Ammon's horn (tissue), 1 donor: ENCODE data around the gene GABRG3.

Experiments used
- DNase-seq: peaks from one replicate; pipeline ENCODE4 v3.0.0-alpha.2; 2016; ENCODE audit warnings: low spot score

GABRG3 gene

GRCh38 chr15:27509014-27509413, 538.0 kb downstream of the GABRG3 start:
- DNase-seq, result no peak

DNA sequence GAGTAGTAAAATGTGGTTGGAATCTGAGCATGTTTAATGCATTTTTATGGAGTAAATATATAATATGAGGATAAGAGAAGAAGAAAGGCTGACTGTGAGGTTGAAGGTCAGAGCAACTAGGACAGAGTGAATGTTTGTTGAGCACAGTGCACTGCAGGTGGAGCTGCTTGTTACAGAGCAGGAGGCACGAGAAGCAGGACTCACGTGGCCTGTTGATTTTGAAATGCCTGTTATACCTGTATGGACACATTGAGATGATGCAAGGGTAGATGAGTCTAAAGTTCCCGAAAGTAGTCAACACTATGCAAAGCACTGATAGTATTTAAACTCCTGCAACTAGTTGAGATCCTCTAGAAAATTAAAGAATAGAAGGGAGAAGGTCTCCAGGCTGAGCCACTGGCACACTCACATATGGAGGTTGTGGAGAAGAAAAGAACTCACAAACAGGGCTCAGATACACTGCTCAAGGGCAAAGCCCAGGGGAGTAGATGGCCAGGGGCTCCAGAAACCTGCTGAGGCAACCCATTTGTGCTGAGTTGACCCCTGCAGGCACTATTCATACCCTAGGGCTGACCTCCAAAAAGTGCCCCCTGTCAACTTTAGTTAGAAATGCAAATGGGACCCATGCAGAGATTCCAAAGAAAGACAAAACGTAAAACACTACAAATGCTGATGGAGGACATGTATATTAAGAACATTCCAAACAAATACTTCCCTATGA, 541.5 kb downstream of the GABRG3 start:
- no peak for DNase-seq

- no peak for DNase-seq
Observed at GRCh38 chr15:27514526-27514925, 543.5 kb downstream of the GABRG3 start.

- DNase-seq, result no peak
Observed at GRCh38 chr15:27527490-27528067, 556.6 kb downstream of the GABRG3 start.

GRCh38 chr15:27529399-27529798, 558.4 kb downstream of the GABRG3 start:
- no peak for DNase-seq

DNA sequence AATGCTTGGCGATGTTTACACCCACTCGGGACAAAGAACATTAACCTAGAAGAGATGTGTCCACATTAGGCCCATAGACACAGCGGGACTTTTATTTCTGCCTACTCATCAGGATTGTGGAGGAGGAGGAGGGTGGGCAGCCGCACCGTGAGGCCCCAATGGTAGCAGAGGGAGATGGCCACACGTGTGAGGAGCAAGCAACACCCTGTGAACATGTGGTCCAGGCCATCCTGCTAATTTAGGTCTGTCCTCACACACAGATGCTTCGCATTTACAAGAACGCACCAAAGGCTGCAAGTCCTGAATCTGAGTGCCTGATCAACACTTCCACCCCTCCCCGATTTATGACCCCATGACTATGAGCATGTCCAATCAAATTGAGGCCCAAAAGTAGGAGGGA, 560.0 kb downstream of the GABRG3 start:
- no peak for DNase-seq

GRCh38 chr15:27532358-27532757, 561.4 kb downstream of the GABRG3 start:
- no peak for DNase-seq

DNA sequence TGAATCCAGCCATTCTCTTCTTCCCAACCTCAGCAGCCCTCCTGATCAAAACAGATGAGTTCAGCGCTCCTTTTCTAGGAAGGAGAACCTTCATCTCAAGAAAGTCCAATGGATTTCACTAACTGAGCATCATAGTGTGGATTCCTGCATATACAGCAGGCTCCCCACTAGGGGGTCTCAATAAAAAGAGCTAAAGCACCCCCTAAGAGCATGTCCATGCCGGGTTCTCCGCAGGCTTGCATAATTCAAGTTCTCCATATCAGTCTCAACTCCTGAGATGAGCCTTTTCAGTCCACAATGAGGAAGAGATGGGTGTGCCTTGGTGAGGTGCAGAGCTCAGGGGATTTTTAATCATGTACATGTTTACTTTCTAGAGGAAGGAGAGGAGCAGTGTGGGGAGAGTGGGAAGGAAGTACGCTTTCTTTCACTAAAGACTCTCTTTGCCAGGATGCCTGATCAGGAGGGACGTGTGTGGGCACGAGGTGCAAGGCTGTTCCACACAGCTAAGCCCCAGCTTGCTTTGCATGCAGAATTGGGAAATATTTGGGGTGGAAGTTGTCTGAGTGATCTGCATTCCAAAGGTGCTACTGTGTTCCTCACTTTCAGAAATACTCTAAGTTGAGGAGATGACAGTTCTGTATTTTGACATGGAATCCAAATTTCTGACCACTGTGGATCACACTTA, 564.6 kb downstream of the GABRG3 start:
- DNase-seq, result no peak

DNA sequence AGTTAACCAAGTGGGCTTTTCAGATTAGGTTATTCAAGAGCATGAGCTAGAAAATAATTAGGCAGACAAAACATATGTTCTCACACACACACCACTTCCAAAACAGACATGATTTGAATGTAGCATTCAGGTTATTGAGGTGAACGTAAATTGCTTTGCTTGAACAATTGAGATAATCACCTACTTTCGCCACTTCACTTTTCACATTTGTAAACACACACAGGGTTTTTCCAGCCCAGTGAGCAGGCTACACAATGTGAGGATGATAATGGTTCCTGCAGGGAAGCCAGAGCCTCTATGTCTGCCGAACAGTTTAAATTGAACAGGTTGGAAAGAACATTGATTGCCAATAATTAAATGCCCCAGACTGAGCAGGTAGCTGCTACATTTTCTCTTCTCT, 567.3 kb downstream of the GABRG3 start:
- DNase-seq, result no peak

DNA sequence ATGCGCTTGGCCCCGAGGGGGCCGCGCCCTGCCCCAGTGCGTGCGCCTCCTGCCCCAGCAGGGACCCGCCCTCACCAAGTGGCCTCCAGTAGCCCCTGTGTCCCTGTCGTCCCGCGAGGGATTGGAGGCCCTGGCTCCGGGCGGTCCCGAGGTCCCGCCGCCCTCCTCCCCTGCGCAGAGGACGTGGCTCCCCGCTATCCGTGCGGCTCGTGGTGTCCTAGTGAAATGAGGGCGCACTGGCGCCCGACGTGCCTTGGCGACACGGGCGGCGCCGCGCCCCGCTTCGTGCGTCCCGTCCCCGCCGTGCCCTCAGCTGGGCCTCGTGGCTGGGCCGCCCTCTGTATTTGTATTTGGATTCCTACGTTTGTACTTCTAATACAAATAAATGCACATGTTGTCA, 570.6 kb downstream of the GABRG3 start:
- no peak for DNase-seq

DNA sequence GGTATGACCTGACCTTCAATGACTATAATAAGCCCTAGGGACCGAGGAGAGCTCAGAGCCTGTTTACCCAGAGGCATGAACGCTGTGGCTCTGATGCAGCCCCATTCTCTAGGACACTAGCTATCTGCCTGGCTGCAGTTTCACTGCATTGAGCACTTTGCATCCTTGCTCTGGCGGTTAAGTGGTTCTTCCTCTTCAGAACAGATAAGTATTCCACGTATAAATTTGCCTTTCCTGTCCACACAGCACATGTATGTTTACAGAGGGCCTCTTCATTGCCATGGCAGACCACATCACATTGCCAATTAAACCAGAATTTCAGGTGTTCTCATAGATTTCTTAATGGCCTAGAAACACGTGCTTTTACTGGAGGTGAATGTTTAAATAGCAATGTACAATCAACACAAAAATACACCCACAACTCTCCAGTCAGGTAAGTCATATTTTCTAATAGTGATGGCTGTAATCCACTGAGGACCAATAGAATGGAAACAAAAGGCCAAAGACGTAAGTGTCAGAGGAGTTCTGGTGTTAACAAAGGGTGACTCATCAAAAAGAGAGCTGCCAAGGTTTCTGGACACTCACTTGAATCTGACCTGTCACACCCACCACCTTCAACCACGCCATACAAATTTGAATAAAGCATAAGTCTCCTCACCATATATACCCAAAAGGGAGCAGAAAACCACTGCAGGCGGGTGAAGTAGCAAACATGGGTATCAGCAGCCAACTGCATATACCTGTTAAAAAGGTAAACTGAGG, 574.7 kb downstream of the GABRG3 start:
- no peak for DNase-seq

DNA sequence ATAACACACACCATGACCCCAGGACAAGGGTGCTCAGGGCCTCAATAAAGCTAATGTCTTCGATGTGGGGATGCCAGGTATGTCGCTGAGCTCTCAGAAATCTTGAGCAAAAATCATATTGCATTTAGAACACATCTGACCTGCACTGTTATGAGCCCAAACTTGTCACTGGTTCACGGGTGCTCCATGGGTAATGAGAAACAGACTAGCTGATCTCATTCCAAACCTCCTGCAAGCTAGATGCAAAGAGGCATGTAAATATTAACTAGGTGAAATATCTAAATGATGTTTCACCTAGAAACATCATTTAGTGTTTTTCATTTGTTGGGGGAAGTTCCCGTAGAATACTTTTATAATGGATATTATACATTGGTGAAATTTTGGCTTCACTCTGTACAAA, 578.8 kb downstream of the GABRG3 start:
- no peak for DNase-seq

- no peak for DNase-seq
Observed at GRCh38 chr15:27550635-27551034, 579.7 kb downstream of the GABRG3 start.

- no peak for DNase-seq
Observed at GRCh38 chr15:27561816-27562215, 590.8 kb downstream of the GABRG3 start.

DNA sequence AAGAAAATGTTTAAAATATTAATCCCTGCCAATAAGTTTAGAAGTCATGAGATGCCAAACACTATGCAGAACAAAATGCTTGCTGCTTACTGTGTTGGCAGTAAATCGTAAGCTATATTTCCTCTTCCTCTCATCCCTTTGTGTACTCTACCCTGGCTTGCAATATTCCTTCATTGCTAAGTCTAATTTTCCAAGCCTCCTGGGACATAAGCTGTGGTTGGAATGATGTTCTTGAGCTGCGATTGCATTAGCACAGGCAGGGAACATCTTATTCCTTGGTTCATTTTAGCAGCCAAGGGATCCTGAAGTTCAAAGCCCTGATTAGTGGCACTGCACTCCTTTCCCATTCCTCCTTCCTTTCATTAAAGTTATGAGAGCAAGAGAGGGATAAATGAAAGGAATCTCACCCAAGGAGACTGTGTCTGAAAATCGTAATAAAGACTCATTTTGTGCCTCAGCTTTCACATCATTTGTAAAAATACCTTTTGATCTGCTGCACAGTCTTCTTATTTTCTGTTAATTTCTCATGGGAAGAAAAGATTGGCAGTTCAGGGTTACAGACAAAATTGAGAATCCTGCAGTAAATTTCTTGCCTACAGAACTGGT, 592.9 kb downstream of the GABRG3 start:
- DNase-seq, result no peak

GRCh38 chr15:27564656-27565055, 593.7 kb downstream of the GABRG3 start:
- no peak for DNase-seq

DNA sequence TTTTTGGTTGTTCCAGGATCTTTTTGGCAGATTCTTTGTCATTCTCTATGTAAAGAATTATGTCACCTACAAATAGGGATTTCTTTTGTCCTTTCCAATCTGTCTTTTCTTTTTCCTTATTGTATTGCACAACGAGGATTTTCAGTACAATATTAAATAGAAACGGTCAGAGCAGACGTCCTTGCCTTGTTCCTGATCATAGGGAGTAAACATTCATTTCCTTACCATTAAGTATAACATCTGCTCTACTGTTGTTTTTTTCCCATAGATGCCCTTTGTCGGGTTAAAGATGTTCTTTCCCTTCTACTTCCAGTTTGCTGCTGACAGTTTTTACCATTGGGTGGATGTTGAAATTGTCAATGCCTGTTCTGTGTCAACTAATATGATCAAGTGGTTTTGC, 599.8 kb downstream of the GABRG3 start:
- DNase-seq, result no peak

GRCh38 chr15:27573805-27574485, 603.0 kb downstream of the GABRG3 start:
- no peak for DNase-seq

GRCh38 chr15:27574541-27575054, 603.6 kb downstream of the GABRG3 start:
- no peak for DNase-seq

DNA sequence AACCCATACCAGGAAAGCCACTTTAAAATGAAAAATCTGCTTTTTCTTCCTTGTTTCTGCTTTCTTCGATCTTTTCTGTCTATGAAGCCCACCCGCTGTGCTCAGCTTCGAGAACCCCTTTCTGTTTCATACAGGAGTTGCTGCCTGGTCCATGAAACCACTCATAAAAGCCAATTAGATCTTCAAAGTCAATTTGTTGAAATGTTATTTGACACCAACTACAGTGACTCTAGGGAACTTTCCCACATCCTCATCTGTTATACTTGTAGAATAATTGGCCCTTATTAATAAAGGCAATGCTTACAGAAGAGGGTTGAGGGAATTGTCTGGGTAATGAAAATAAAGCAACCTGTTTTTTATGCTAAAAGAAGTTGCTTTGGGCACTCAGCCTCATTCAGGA, 604.5 kb downstream of the GABRG3 start:
- DNase-seq, result no peak

DNA sequence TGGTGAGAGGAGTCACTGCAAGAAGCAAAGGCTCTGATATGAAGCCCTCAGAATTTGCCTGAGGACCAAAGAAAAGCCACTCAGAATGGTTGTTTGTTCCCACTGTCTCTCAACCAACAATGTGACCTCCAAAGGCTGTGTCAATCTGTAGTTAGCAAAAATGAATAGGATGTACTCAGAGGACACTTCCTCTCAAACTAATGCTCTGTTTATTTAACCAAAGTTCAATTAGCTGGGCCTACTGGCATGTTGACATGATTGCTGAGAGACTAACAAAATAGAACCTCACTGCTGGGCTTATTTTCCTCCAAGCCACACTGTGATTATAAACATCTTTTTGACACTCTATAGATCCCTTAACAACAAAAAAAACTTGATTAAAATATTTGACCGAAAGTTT, 605.6 kb downstream of the GABRG3 start:
- DNase-seq, result no peak

GRCh38 chr15:27579738-27580137, 608.8 kb downstream of the GABRG3 start:
- DNase-seq, result no peak
